Stimulated activated CD4-positive, alpha-beta T cell treated with anti-CD3 and anti-CD28 coated beads, TNF-alpha, amount 100 ng/mL, for 1 hour (primary cell): Measurements from ENCODE around the gene TSPAN10.
"Not testable (repeated sequence)": the region's sequence is repeated elsewhere in the genome, so short reads cannot be mapped to it uniquely, and the experiment has no call there.

ENCODE experiments used
- DNase-seq, 3 donors: peaks; one replicate each; pipeline ENCODE4 v3.0.0-alpha.2; 2020; ENCODE audit warnings: low read depth in 3 of 3, low spot score in 1 of 3

TSPAN10 gene

DNA sequence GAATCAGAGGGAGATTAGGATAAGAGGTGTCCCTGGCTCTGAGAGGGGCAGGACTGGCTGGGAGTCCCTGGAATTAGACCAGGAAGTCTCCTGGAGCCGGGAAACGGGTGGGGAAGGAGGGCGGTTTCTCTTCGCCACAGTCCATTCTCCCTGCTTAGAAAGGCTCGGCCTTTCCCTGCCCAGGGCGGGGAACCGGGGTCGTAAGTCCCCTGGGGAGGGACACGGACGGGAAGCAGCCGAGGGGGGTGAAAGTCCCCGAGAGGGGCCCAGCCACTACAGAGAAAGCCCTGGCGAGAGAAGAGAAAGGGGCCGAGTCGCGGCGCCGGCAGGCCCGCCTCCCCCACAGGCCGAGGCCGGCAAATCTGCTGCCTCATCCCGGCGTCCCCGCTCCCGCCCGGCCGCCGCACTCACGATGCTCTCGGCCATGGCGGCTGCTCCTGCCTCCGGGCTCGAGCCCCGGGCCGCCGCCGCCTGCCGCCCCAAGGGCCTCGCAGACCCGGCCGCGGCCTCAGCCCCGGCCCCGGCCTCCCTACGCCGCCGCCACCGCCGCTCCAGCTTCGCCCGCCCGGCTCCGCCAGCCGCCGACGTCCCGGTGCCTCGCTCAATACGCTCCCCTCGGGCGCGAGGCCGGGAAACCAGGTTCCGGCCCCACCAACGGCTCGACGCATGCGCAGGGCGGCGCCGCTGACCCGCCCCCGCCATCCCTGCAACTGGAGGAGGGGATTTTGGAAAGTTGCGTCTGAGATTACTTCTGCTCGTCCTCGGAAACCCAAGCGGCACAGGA is at the start of gene TSPAN10, which contains the start of gene NPLOC4:
Gene TSPAN10, plus strand, starts transcription at position 692 of the 784 bp plus-strand sequence. CDS start 5,217 bp downstream, outside the sequence.
Gene NPLOC4, minus strand, starts transcription at position 608 of the 784 bp plus-strand sequence. Its CDS starts 182 bp downstream, at position 426.
- peak; percentile 65 to 87 (median 75) for DNase-seq

DNA sequence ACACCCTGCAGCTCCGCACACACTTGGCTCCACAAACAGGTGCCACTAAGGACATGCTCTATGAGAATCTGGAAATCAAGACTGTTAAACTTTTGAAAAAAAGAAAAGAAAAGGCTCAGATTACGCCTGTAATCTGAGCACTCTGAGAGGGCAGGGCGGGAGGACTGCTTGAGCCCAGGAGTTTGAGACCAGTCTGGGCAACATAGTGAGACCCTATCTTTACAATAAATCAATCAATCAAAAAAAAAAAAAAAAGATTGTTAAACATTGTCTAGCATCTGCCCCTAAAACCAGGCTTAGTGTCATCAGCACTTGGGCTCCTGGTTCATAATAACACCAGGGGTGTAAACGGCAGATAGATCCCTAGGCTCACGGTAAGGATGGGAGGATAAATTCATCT is 47.4 kb upstream of the TSPAN10 start:
- no peak for DNase-seq

GRCh38 chr17:81590121-81590520 is 46.9 kb upstream of the TSPAN10 start:
- no peak for DNase-seq

DNA sequence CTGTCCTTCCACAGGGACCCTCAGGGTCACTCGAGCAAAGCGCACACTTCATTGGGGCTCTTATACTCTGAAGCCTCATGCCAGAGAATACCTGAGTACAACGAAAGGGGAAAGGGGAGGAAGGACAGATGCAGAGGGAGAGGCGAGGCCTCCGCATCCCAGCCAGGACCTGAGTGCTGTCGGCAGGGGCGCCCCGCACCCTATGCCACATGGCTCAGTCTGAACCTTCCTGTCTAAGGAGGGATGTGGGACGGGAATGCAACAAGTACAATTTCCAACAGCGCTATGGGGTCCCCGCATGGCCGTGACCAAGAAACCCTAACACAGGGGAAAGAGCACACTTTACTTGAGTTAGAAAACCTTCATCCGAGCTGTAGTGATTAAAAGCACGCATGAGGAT is 45.0 kb upstream of the TSPAN10 start:
- DNase-seq = no peak

- no peak for DNase-seq
Observed at GRCh38 chr17:81593105-81593871, 43.7 kb upstream of the TSPAN10 start.

DNA sequence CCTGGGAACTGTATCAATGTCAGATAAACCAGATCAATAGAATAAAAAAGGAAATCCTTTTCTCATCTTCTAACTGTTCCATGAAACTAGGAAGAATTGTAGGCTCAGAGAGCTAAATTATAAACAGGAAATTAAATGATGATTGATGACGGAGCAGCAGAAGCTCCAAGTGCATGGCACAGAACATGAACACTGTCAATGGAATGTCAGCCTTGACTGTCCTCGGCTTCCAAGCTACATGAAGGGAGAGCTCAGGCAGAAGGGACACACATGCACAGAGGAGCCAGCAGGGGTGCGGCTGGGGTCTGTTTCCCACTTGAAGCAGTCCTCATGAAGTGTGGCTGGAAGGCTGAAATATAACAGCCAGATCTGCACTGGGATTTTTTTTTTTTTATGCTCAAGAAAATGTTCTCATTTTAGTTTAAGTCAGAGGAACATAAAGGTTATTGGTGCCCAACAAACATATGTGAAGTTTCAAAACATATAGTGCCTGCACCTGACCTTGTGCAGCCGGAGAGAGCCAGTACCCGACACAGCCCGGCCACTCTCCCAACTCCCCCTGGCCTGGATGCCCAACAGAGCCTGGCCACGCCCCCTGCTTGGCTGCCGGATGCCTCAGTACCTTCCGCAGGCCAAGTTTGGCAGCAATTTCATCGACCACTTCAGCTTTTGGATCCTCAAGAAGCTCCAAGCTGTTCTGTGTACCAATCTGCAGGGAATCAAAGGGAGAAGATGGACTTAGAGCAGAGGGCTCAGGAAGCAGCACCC is 37.1 kb upstream of the TSPAN10 start:
- DNase-seq = no peak

DNA sequence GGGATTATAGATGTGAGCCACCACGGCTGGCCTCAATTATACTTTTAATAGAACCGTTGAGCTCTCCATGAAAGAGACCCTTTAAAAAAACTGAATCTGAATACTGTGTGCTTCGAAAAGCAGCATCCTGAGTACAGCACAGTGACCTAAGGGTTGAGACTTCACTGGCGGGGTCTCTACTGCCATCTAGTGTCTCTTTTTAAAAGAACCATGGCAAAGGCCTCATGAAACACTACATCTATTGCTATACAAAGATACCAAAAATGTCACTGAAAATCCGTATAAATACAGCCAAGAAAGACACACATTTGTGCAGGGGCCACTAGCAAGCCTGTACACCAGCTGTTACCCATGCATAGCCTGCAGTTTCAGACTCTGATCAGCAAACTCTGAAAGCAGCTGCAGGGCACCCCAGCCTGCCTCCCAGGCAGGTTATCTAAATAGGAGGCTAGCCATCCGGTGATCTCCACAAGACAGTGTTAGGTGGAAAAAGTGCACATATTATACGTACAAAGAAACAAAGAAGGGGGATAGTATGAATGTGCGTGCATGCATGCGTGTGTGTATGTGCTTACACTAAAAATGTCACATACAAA is 35.4 kb upstream of the TSPAN10 start:
- DNase-seq = peak in 2 of 3 donors; percentile 7 to 14

DNA sequence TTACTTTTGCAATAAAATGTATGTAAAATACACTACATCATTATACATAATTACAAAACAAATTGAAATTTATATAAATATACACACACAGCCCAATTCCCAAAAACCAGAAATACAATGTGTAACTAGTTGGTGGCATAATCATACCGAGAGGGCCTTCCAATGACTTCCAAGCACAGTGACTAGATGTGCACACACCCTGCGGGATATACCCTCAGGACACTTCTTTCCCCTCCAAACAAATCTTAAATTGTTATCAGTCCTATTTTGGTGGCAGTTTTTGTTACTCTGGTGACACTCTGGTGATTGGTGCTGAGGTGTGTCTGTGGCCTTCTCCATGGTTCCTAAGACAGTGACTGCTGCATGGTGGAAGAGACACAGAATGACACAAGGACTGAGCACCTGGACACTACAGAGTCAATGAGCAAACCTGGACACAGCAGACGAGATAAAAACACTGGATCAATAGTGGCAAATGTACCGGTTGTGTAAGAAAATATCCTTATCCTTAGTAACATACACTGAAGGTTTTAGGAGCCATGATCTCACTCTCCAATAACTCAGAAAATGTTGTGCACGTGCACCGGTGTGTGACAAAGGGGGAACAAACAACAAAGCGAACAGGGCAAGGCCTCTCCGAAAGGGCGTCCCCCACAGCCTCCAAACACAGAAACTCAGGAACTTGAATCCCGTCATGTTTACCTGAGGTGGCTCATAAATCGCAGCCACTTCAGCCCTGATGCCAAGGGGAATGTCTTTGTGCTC is 33.0 kb upstream of the TSPAN10 start:
- no peak for DNase-seq

- DNase-seq = no peak
Observed at GRCh38 chr17:81607431-81607830, 29.6 kb upstream of the TSPAN10 start.

DNA sequence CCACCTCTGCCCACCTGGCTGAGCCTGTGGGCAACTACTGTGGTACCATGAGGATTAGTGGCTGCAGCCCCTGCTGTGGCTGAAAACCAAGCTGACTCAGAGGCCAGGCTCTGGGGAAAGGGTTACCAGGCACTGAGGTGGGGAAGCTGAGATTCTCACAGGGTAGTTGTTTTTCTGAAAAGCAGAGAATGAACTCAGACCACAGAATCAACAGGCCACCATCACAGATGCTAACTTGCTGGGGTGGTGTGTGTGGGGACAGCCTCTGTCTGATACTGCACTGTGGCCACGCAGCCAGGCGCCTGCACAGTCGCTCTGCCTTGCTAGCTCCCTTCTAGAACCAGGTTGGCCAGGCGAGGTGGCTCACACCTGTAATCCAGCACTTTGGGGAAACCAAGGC is 28.9 kb upstream of the TSPAN10 start:
- no peak for DNase-seq

DNA sequence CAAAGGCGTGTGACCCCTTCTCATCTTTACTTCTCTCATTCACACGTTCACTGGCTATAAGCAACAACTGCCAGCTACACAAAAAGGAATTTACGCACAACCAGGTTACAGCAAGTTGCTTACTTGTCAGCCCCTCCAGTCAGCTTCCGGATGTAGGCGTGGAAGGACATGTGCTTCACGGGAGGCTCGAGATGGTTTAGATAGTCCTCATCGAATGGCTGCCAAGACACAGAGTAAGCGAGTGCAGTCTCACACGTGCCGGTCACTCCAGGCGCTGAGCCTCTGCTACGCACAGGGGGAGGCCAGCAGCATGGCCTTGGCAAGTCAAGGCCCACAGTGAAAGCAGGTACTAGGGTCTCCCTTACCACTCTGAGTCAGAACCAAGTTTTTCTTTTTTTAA is 28.4 kb upstream of the TSPAN10 start:
- DNase-seq = no peak

DNA sequence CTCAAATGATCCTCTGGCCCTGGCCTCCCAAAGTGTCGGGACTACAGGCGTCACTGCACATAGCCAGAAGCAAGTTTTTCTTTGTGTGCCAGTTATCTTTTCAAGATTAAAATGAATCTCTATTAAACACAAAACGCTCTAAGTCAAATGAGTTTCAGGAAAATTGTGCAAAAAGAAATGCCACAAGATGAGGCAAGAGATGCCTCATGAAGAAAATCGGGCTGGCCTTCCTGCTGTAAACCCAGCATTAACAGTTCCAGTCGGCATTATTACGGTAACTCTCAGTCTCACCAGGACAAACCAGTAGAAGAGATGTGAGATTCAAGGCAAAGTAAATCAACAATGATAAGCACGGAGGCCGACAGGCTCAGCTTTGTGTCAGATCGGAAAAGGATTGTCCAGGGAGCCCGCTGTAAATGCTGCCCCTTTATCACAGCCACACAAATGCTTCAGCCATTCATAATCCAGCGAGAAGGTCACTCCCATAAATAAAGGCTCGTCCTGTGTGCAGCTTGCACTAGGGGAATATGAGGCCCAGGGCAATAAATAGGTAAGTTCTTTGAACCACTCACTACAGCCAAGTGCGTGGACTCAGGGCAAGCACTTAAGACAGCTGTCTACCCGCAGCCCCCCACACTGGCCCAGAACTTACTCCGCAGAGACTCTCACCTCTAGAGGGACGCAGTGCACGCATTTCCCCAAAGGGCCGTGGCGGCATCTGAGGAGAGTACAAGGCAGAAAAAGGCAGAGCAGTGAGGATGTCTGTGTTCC is 27.3 kb upstream of the TSPAN10 start:
- DNase-seq = no peak

DNA sequence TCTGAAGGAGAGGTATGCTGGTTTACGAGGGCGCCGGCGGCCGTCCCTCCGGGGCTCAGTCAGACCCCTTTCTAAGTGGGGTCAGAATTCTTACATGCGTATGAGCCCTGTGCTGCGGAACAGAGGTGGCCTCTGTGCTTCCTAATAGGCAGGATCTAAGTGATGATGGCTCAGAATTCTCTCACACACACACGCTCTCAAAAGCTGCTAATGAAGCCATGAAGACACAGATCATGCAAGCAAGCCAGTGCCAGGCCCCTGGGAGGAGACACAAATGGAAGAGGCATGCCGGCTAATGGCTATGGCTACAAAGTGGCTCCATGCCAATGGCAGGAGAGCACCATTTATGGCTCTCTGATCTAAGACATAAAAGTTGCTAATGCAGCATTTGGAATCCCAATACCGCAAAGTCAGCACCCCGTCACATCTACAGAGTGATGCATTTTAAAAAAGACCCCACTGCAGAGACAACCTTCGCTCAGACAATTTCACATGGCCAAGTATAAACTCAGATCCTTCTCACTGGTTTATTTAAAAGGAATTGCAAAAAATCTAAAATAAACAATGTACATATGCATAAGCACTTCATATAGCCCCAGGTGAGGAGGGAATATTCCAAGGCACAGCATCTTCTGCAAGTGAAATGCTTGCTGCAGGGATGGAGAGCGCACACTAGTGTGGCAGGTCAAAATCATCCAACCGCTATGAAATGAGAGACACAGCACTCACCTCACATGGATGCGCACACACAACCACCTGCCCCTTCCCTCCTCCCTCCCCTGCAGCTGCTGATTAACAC is 24.6 kb upstream of the TSPAN10 start:
- no peak for DNase-seq

- no peak for DNase-seq
Observed at GRCh38 chr17:81615401-81615930, 21.5 kb upstream of the TSPAN10 start.

- DNase-seq = no peak
Observed at GRCh38 chr17:81616877-81617276, 20.1 kb upstream of the TSPAN10 start.

GRCh38 chr17:81618307-81618706 is 18.7 kb upstream of the TSPAN10 start:
- not testable (repeated sequence) for DNase-seq

GRCh38 chr17:81621494-81622130 is 15.4 kb upstream of the TSPAN10 start:
- DNase-seq = no peak

GRCh38 chr17:81630274-81630673 is 6.7 kb upstream of the TSPAN10 start:
- DNase-seq = no peak
